GM18870 (cell line): ENCODE results near the gene MBTPS1.

Experiments
- ATAC-seq: cut with Tn5 transposase; IDR thresholded peaks from one replicate; pipeline ENCODE4 v1.9.1; 2021; ENCODE audit warnings: moderate library complexity; ENCODE audit not compliant: unreplicated experiment

MBTPS1 gene

DNA sequence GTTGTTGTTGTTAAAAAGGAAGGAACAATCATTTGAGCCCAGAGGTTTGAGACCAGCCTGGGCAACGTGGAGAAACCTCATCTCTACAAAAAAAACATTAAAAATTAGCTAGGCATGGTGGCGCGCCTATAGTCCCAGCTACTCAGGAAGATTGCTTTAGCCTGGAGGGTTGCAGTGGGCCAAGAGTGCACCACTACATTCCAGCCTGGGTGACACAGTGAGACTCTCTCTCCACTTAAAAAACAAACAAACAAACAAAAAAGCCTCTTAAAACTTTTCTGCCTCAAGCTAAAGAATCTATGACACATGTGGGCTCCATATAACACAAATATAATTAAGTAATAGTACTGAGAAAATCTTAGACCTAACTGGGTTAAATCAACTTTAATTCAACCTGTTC lies 12.5 kb downstream of the MBTPS1 start:
- ATAC-seq, result no peak

DNA sequence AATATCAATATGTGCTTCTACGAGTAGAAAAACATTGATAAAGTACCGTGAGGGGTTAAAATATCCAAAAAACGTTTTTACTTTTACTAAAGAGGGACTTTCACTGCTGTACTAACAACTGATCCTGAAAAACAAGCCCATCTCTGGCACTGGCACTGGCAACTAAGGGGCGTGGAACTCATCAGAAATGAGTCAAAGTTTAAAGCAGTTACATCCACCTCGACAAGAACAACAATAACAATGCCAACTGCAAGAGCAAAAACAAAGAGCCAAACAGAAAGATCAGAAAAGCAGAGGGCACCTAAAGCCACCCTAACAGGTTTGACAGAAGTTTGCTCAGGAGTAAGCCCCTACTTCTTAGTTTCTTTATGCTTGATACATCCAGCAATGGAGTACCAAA lies 13.1 kb downstream of the MBTPS1 start:
- ATAC-seq, result no peak

- ATAC-seq, result no peak
Measured at GRCh38 chr16:84098939-84099338, 17.8 kb downstream of the MBTPS1 start.

- ATAC-seq, result no peak
Measured at GRCh38 chr16:84096447-84097005, 20.2 kb downstream of the MBTPS1 start.

GRCh38 chr16:84095466-84095865 lies 21.3 kb downstream of the MBTPS1 start:
- no peak for ATAC-seq

DNA sequence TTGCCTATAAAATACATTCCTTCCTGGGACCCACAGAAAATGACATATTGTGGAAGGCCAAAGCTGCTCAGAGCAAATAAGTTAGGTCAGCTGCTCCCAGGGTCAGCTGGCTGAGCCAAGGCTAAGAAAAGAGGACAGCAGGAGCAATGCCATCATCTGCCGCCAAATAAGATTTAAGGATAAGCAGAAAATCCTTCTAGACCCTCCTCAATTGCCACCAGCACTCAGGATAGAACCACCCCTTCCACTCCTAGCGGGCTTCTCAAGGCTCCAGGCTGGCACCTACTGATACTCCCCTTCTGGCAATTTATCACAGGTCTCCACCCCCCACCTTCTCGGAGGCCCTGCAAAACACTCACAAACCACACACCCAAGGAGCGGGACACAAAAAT lies 22.9 kb downstream of the MBTPS1 start:
- no peak for ATAC-seq

DNA sequence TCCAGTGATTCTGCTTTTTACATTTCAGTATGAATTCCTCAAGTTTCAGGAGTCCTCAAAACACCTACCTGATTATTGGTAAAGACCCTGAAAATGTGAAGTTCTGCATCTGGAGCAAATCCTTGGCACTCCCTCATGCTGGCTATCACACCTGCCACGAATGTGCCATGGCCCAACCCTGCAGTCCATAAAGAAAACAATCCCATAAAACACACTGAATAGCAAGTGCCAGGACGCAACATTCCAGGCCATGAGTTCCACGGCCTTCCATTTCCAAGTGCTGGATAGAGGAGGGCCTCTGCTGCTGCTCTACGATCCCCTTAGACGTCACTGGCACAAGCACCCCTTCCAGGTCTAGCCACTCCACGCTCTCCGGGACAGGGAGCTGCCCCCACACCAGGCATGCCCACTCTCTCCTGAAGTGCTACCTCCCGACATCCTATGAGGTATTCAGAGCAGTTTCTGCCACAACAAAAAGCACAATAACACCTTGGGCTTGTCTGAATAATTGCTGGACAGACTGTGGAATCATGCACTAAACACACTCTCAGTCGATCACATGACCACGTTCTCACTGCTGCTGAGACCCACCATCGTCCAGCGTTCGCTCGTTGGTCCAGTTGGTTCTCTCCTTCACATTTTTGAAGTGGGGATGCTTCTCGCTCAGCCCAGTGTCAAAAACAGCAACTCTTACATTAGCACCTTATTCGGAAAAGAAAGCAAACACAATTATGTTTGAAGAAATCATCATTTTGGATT lies 23.4 kb downstream of the MBTPS1 start:
- ATAC-seq, result no peak

DNA sequence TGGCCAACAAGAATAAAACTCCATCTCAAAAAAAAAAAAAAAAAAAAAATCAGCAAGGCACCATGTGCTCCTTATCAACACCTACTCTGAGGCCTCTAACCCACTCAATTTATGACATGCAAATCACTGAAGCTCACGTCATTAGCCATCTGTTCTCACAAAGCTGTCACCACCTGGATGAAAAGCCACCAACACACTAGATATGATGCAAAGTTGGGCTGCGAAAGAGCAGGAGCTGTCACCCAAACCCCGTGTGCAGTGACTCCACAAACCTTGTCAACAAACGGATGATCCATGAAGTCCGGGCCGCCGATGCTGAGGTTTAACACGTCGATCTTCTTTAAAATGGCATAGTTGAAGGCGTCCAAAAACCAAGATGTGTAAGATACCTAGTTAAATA lies 25.3 kb downstream of the MBTPS1 start:
- ATAC-seq, result no peak

DNA sequence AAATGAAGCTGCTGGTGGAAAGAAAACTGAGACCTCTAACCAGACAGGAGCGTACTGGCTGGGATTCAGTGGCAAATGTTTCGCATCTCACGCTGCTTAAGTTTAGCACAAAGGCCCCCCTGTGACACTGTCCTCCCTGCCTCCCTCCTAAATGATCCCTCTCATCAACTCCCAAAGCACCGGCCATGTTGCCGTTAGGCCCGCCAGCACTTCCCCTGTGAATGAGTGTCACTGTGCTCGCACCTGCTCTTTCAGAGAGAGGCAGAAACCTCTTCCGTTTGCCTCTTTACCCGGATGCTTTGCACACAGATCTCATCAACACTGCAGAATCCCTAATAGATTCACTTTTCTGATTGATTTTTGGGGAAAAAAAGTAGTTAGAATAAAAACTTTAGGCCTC lies 26.5 kb downstream of the MBTPS1 start:
- ATAC-seq, result no peak

DNA sequence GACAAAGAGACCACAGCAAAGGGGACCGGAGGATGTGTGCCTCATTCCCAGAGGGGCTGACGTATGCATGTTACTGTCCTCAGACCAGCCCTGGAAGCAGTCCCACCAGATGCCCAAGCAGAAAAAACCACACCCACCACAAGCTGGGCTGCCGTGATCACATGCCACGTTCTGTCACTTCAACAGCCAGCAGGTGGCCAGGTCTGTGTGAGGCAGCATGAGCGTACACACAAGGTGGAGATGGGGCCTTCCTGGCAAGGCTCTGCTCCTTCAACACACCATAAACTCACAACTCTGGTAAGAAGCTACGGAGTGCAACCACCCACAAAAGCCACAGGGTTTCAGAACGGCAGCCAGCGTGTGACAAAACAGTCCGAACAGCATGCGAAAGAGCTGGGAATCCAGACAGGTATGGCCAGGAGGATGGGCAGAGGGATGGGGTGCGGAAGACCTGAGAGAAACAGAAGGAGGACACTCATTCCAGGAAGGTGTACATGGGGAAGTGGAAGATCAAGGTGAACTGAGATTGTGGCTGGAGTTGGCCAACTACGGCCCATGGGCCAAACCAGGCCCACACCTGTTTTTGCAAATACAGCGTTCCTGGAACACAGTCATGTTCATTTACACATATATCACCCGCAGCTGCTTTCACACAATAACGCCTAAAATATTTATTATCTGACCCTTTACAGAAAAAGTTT lies 27.9 kb downstream of the MBTPS1 start:
- peak; percentile 72 for ATAC-seq

DNA sequence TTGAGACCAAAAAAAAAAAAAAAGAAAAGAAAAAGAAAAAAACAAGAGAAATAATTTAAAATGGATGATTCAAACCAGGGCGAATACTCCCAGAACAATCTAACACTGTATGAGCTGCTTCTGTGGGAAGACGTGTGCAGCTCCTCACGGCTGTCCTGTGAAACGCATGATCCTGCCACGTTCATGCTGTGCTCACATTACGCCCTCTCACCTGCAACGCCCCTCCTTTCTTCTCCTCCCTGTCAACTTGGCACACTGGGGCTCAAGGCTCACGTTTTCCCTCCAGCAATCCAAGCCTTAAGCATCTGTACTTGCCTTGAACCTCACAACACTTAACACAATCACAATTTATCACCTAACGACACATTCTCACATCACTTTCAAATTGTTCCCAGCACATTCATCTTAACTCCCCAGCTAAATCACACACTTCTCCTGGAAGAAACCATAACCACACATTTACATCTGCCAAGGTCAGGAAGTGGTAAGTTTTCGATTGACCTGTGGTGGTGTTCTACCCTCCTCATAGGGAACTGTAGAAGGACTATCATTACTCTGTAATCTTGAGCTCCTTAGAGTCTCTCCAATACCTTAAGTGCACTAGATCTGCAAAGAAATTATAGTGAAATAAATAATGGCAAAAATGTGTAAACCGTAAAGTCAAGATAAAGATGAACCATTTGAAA lies 29.1 kb downstream of the MBTPS1 start:
- ATAC-seq, result no peak

- ATAC-seq, result no peak
Measured at GRCh38 chr16:84087001-84087400, 29.7 kb downstream of the MBTPS1 start.

DNA sequence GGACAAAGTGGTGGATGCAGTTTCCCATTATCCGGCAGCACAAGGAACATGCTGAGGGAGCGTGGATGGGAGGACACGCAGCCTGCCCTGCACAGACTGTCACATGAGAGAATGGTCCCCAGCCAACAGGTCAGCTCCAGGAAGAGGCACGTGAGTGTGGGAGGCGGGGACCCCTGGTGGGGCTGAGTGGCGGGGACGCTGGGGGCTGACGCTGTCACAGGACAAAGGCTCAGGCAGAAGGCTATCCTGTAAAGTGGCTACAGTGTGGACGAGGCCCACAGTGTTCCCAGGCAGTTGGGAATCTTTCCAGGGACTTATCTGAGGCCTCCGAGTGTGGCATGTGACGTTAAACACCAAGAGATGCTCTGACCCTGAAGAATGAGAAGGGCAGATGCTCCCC lies 30.4 kb downstream of the MBTPS1 start:
- no peak for ATAC-seq

GRCh38 chr16:84085773-84086172 lies 31.0 kb downstream of the MBTPS1 start:
- ATAC-seq, result no peak

- no peak for ATAC-seq
Measured at GRCh38 chr16:84085271-84085667, 31.5 kb downstream of the MBTPS1 start.

DNA sequence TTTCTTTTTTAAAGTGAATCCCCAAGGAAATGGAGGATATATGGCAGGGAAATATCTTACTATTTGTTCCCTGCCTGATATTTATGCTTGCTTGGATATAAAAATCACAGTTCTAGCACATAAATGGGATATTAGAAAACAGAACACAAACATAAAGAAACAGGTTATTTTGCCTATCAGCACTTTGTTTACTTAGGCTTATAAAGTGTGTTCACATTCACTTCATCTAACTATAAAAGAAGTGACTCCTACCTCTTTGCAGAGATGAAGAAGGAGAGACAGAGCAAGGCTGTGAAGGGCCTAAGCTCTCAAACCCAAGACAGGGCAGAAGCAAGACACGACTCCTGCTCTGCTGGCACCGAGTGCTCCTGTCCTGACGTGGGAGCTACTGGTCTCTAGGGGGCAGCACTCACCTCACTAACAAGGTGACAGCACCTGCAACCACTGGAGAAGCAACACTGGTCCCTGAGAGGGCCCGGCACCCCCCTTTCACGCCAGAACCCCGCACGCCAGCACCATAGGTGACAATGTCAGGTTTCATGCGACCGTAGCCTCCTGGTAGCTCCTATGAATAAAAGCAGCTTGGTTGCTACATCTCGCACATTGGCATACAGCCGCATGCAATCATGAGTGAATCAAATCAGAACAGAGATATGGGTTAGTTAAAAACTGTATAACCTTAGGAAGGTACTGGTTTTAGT lies 32.0 kb downstream of the MBTPS1 start:
- ATAC-seq, result no peak

DNA sequence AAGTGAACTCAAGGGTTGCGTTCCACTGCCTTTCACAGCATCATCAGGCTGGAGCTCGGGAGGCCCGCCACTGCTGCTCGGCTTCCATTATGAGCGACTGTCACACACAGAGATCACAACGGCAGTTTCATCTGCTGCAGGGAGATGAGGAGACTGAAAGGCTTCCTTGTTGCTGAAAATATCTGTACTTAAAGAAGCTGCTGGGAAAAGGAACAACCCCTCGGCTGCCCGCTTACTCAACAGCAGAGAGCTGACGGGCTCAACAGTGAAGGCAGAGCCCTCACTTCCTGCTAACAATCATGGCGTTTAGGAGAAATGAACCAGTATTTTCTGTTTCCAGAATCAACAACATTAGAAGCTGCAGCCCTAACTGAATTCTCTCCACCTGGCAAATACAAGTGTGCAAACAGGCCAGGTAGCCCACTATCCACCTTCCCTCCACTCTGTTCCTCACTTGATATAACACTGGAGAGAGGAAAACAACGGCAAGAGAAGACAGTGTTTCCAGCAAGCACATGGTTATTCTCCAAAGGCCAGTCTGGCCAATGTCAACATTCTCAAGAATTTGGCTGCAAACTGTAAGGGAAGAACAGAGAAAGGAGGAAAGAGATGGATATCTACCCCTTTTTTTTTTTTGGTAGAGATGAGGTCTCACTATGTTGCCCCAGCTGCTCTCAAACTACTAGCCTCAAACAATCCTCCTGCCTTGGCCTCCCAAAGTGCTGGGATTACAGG lies 33.7 kb downstream of the MBTPS1 start:
- no peak for ATAC-seq

DNA sequence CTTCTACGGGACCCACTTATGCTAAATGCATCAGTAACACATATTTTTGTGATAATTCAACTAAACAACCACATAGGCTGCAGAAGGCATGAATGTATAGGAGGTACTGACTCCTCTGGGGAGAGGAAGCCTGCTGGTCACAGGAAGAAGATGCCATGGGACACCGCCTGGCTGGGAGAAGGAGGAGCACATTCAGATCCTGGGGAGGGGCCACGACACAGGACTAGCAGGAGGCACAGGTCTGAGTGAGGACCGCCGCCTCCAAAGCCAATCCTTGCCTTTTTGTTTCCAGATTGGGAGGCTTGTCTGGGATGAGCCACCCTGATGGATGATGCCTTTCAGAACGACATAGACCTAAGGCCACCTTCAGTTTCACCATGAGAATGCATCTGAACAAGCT lies 34.6 kb downstream of the MBTPS1 start:
- no peak for ATAC-seq

- ATAC-seq, result no peak
Measured at GRCh38 chr16:84081446-84081989, 35.2 kb downstream of the MBTPS1 start.

GRCh38 chr16:84080813-84081212 lies 35.9 kb downstream of the MBTPS1 start:
- ATAC-seq, result no peak
